ENCODE data around the gene SLC12A7. TPM values are rescaled to one million over a fixed set of nuclear protein-coding genes. Genes with fewer than 3 reads are reported as not detected.
A peak's percentile ranks its signal among the peaks of the same experiment; 100 is the strongest.

Gene SLC12A7
- total and polyA plus RNA-seq, 2 donors, result 10.2 to 23.8 TPM

GRCh38 chr5:1125030-1125357 is 13.1 kb upstream of the SLC12A7 start:
- Histone ChIP-seq H3K36me3 (ENCODE audit: insufficient read depth) (no peaks in the 10 kb centered on the region), H3K4me1 (ENCODE audit: insufficient read depth) (no peaks in the 10 kb centered on the region), H3K27ac (ENCODE audit: low read depth) (no peak overlapping the region), H3K4me3 (ENCODE audit: low read depth, low read length) (no peak overlapping the region)
- 35% methylated on average over 6 of the region's 6 CpGs for WGBS
- DNase-seq (ENCODE audit: extremely low spot score), result no peak

GRCh38 chr5:1124205-1125029 is 12.6 kb upstream of the SLC12A7 start:
- 60% methylated on average over 27 of the region's 27 CpGs for WGBS
- DNase-seq (ENCODE audit: extremely low spot score), result no peak
- Histone ChIP-seq H3K36me3 (ENCODE audit: insufficient read depth) (no peaks in the 10 kb centered on the region), H3K4me1 (ENCODE audit: insufficient read depth) (no peaks in the 10 kb centered on the region), H3K27ac (ENCODE audit: low read depth) (no peak overlapping the region), H3K4me3 (ENCODE audit: low read depth, low read length) (no peak overlapping the region)

DNA sequence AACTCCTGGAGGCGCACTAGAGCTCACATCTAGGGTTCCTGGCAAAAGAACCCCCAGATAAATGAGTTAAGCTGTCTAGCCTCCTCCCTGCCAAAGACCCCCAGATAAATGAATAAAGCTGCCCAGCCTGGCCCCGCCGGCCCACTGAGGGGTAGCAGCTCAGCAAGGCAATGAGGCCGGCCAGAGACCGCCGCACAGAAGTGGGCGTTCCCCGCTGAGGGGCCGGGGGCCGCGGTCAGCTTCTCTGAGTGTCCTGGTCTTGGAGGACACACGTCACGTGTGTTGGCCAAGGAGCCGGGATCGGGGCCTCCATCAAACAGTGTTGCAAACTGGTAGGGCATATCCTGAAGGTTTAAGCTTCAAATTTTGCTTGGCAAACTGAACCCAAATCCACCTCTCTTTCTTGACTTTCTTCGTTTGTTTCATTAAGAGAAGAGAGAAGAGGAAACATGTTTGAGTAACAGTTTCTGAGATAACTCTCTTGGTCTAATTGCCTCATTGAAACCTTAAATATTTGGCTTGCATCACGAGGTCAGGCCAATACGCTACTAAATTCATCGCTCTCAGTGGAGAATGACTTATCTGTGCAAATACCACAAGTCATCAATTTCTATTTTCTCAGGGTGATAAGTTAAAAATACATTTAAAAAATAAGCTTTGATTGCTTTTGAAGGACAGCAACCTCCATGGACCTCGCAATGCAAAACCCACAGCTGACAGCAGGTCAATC is 11.7 kb upstream of the SLC12A7 start:
- H3K36me3 ChIP-seq (ENCODE audit: insufficient read depth), result no peaks in the 10 kb centered on the region
- no peak for DNase-seq (ENCODE audit: extremely low spot score)
- H3K4me3 ChIP-seq (ENCODE audit: low read depth, low read length), result no peak overlapping the region
- WGBS, result 89% methylated on average over 20 of the region's 20 CpGs
- no peaks in the 10 kb centered on the region for H3K4me1 ChIP-seq (ENCODE audit: insufficient read depth)
- H3K27ac ChIP-seq (ENCODE audit: low read depth), result no peak overlapping the region

DNA sequence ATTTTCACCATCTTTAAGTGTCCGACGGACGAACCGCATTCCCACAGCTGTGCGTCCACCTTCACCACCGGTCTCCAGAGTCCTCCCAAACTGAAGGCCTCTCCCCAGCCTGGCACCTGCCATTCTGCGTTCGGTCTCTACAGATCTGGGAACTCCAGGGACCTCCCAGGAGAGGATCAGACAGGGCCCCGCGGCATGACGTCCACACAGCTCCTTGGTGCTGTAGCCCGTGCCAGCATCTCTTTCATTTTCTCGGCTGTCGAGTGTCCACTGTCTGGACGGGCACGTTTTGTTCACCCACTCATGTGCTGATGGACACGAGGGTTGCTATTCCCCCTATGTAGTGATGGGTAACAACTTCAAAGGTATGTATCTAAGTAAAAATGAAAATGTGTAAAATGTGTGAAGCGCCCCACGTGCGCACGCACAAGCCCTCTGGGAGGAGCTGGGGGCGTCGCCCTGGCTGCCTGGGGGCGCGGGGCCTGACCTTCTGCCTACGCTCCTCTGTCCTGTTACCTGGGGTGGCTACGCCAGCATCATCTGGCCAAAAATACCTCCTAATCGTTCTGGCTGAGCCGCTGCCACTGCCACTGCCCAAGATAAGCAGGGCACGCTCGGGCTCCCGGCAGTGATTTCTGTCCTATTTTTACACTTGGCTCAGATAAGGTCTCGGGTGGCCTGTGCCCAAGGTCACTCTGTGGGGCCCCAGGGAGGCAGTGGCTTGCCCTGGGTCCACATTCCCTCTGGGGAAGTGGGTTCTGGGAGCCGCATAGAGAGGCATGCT is 10.8 kb upstream of the SLC12A7 start:
- WGBS, result 92% methylated on average over 34 of the region's 34 CpGs
- no peak overlapping the region for H3K4me3 ChIP-seq (ENCODE audit: low read depth, low read length)
- DNase-seq (ENCODE audit: extremely low spot score), result no peak
- no peaks in the 10 kb centered on the region for H3K4me1 ChIP-seq (ENCODE audit: insufficient read depth)
- H3K36me3 ChIP-seq (ENCODE audit: insufficient read depth), result no peaks in the 10 kb centered on the region
- no peak overlapping the region for H3K27ac ChIP-seq (ENCODE audit: low read depth)

- DNase-seq (ENCODE audit: extremely low spot score), result no peak
- Histone ChIP-seq H3K27ac (ENCODE audit: low read depth) (no peak overlapping the region), H3K36me3 (ENCODE audit: insufficient read depth) (no peaks in the 10 kb centered on the region), H3K4me1 (ENCODE audit: insufficient read depth) (no peaks in the 10 kb centered on the region), H3K4me3 (ENCODE audit: low read depth, low read length) (no peak overlapping the region)
- 95% methylated on average over 14 of the region's 14 CpGs for WGBS
Observed at GRCh38 chr5:1121891-1122290, 10.0 kb upstream of the SLC12A7 start.

GRCh38 chr5:1121044-1121443 is 9.2 kb upstream of the SLC12A7 start:
- no peak for DNase-seq (ENCODE audit: extremely low spot score)

DNA sequence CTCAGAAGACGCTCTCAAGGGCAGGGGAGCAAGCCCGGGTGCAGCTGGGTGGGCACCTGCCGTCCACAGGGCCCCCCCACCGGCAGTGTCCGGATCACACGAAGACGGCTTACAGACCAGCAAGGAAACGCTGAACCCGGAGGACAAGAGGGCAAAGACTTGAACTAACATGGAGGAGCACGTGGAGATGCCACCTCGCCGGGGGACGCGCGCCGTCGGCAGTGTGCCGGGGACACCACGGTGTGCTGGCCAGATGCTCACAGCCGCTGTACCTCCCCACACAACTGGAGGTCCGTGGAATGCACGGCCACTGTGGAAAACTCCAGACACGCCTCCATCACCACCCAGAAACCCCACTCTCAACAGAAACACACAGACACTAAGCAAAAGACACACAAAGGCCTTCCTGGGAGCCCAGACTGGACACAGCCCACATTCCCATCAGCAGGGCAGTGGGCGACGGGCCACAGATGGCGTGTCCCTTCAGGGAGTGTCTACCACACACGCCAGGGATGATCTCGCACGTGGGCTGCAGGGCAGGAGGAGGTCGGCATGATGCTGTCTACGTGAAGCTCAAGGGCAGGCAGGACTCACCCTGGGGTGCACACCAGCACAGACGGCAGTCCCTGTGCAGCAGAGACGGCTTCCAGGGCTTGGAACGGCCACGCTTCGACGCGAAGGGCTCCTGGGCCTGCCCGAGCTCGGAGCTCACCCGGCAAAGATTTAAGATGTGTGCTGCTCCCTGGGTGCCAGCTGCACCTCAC is 8.6 kb upstream of the SLC12A7 start:
- H3K4me3 ChIP-seq (ENCODE audit: low read depth, low read length), result no peak overlapping the region
- H3K36me3 ChIP-seq (ENCODE audit: insufficient read depth), result no peaks in the 10 kb centered on the region
- no peak for DNase-seq (ENCODE audit: extremely low spot score)
- 91% methylated on average over 41 of the region's 41 CpGs for WGBS
- no peak overlapping the region for H3K27ac ChIP-seq (ENCODE audit: low read depth)
- no peaks in the 10 kb centered on the region for H3K4me1 ChIP-seq (ENCODE audit: insufficient read depth)

More at GRCh38 chr5:1121044-1121443, 9.2 kb upstream of the SLC12A7 start:
- H3K27ac ChIP-seq (ENCODE audit: low read depth), result no peak overlapping the region
- no peak overlapping the region for H3K4me3 ChIP-seq (ENCODE audit: low read depth, low read length)
- 89% methylated on average over 14 of the region's 14 CpGs for WGBS
- no peaks in the 10 kb centered on the region for H3K36me3 ChIP-seq (ENCODE audit: insufficient read depth)
- H3K4me1 ChIP-seq (ENCODE audit: insufficient read depth), result no peaks in the 10 kb centered on the region

GRCh38 chr5:1119312-1119831 is 7.5 kb upstream of the SLC12A7 start:
- H3K36me3 ChIP-seq (ENCODE audit: insufficient read depth), result no peaks in the 10 kb centered on the region
- H3K4me1 ChIP-seq (ENCODE audit: insufficient read depth), result no peaks in the 10 kb centered on the region
- H3K4me3 ChIP-seq (ENCODE audit: low read depth, low read length), result no peak overlapping the region
- no peak for DNase-seq (ENCODE audit: extremely low spot score)
- no peak overlapping the region for H3K27ac ChIP-seq (ENCODE audit: low read depth)
- 91% methylated on average over 28 of the region's 28 CpGs for WGBS

- H3K4me1 ChIP-seq (ENCODE audit: insufficient read depth), result no peaks in the 10 kb centered on the region
- DNase-seq (ENCODE audit: extremely low spot score), result no peak
- no peak overlapping the region for H3K4me3 ChIP-seq (ENCODE audit: low read depth, low read length)
- no peak overlapping the region for H3K27ac ChIP-seq (ENCODE audit: low read depth)
- no peaks in the 10 kb centered on the region for H3K36me3 ChIP-seq (ENCODE audit: insufficient read depth)
- 20% methylated on average over 15 of the region's 15 CpGs for WGBS
Observed at GRCh38 chr5:1118738-1119137, 6.9 kb upstream of the SLC12A7 start.

DNA sequence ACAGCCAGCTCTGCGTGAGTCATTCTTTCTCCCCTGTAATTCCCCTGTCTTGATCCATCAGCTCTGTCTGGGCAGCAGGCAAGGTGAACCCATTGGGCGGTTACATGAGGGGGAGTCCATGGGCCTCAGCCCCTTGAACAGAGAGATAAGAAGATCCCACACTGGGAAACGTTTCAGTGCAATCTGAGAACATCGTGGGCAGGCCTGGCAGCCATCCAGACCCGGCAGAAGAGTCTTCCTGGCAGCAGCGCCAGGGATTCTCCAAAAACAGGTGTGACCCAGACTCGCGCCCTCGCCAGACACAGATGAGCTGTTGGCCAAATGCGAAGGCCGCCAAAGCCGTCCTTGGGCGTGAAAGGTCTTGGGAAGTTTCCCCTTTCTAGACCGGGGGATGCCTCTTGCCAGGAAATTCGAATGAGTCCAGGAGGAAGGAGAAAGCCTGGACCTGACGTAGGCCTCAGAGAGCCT is 6.4 kb upstream of the SLC12A7 start:
- H3K4me3 ChIP-seq (ENCODE audit: low read depth, low read length), result no peak overlapping the region
- H3K27ac ChIP-seq (ENCODE audit: low read depth), result no peak overlapping the region
- 27% methylated on average over 16 of the region's 16 CpGs for WGBS
- H3K4me1 ChIP-seq (ENCODE audit: insufficient read depth), result no peaks in the 10 kb centered on the region
- DNase-seq (ENCODE audit: extremely low spot score), result peak; percentile 37
- no peaks in the 10 kb centered on the region for H3K36me3 ChIP-seq (ENCODE audit: insufficient read depth)

DNA sequence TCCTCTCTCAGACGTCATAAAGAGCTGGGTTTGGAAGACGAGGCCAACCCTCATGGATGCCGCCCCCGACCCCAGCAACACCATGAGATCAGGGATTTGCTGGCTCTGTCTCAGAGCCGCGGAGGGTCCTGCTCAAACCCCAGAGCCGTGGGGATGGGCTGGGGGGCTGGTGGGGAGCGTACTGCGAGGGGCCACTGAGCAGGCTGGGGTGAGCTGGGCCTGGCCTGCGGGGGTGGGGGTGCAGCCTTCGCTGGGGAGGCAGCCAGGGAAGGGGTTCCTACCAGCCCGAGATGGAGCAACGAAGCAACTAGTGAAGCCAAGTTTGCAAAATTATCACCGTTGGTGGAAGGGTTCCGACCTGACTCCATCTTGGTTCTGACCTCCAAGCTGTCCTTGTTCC is 5.1 kb upstream of the SLC12A7 start:
- Histone ChIP-seq H3K27ac (ENCODE audit: low read depth) (no peak overlapping the region), H3K36me3 (ENCODE audit: insufficient read depth) (no peaks in the 10 kb centered on the region), H3K4me3 (ENCODE audit: low read depth, low read length) (no peak overlapping the region), H3K4me1 (ENCODE audit: insufficient read depth) (no peaks in the 10 kb centered on the region)
- WGBS, result 91% methylated on average over 15 of the region's 15 CpGs
- no peak for DNase-seq (ENCODE audit: extremely low spot score)

GRCh38 chr5:1116109-1116740 is 4.4 kb upstream of the SLC12A7 start:
- H3K4me3 ChIP-seq (ENCODE audit: low read depth, low read length), result no peak overlapping the region

More at GRCh38 chr5:1116109-1116740, 4.4 kb upstream of the SLC12A7 start:
- 95% methylated on average over 19 of the region's 19 CpGs for WGBS
- Histone ChIP-seq H3K36me3 (ENCODE audit: insufficient read depth) (no peaks in the 10 kb centered on the region), H3K27ac (ENCODE audit: low read depth) (no peak overlapping the region), H3K4me1 (ENCODE audit: insufficient read depth) (no peaks in the 10 kb centered on the region)
- no peak for DNase-seq (ENCODE audit: extremely low spot score)

All from urinary bladder (tissue), 4 donors.